ENCODE data around the gene SSBP2. TPM values are rescaled to one million over a fixed set of nuclear protein-coding genes. Genes with fewer than 3 reads are reported as not detected.
"Not testable (repeated sequence)": the region's sequence is repeated elsewhere in the genome, so short reads cannot be mapped to it uniquely, and the experiment has no call there.

The SSBP2 gene
- total RNA-seq, 2 experiments from 2014 or later, result 28.1 to 30.3 TPM

DNA sequence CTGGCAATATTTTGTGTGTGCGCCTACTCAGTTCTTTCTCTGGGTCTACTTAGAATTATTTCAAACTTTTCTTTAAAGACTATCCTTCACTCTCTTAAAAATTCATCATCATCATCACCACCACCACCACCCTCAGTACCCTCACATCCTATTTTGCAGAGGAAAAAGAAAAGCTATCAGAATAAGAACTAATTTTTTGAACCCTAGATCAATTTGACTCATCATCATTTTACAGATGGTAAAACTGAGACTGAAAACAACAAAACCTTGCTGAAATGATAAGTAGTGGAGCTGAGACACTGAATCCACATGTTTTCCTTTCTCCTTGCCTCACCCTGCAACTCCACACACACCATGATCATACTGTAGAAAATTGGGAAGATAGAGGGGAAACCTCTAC, 119.3 kb downstream of the SSBP2 start:
- H3K27me3 Mint-ChIP-seq, result no peaks in the 10 kb centered on the region
- H3K9me3 Mint-ChIP-seq, result peaks cover 3% of the 10 kb centered on the region
- DNase-seq, result no peak
- H3K4me3 Mint-ChIP-seq, result no peak overlapping the region
- peaks cover 8% of the 10 kb centered on the region for H3K4me1 Mint-ChIP-seq
- POLR2A ChIA-PET, result interaction anchor here (1.7 to 2.6 kb wide), 2 partner anchors 119 to 220 kb away, joined by 5 to 10 read pairs; partner anchors contain the start of gene SSBP2
- no peak overlapping the region for H3K27ac Mint-ChIP-seq
- peaks cover 14% of the 10 kb centered on the region for H3K36me3 Mint-ChIP-seq (ENCODE audit: low read depth)
- CTCF ChIA-PET, result no interaction called here

DNA sequence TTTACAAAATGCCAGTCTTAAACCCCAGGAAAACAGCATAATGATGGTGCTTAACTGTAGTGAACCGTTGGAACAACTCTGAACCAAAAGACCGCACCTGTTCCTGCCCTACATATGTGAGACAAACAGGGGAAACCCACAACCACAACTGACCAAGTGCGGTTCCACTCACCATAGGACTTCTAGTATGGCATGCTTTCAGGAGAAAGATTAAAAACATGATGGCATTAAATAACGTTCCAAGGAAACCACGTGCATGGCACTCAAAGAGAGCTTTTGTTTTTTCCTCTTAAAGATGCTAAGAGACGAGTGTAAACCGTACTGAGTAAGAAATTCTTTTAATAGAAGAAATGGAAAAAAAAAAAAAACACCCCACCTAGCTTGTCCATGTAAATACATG, 119.8 kb downstream of the SSBP2 start:
- Mint-ChIP-seq H3K9me3 (peaks cover 3% of the 10 kb centered on the region), H3K4me1 (peaks cover 8% of the 10 kb centered on the region), H3K36me3 (ENCODE audit: low read depth) (peaks cover 14% of the 10 kb centered on the region), H3K27ac (no peak overlapping the region), H3K27me3 (no peaks in the 10 kb centered on the region), H3K4me3 (peak overlapping the region; percentile 28)
- ChIA-PET CTCF (interaction anchor here (1.0 kb wide), 1 partner anchor 120 kb away, joined by 3 read pairs; the partner anchor contains the start of gene SSBP2), POLR2A (interaction anchor here (1.7 to 2.6 kb wide), 2 partner anchors 119 to 221 kb away, joined by 5 to 10 read pairs; partner anchors contain the start of gene SSBP2)
- DNase-seq, result peak; percentile 70

DNA sequence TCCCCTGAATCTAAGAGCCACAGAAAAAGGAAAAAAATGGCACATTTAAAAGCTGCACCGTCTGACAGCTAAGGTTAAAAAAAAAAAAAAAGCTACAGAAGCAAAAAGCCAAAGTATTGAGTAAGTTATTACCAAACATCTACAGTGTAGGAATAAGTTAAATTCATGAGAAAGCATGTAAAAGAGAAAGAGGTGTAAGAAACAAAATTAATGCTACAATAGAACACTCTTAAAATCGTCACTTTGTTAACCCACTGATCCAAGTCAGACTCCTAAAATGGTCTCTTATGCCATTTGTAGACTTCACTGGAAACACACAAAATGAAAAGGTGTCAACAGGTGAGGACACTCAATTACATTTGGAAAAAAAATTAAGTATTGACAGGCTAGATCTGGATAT, 120.2 kb downstream of the SSBP2 start:
- H3K27me3 Mint-ChIP-seq, result no peaks in the 10 kb centered on the region
- peak overlapping the region; percentile 56 for H3K27ac Mint-ChIP-seq
- H3K9me3 Mint-ChIP-seq, result peaks cover 3% of the 10 kb centered on the region
- H3K4me3 Mint-ChIP-seq, result peak overlapping the region; percentile 12
- H3K36me3 Mint-ChIP-seq (ENCODE audit: low read depth), result peaks cover 14% of the 10 kb centered on the region
- no peak for DNase-seq
- POLR2A ChIA-PET, result interaction anchor here (1.7 to 2.6 kb wide), 2 partner anchors 120 to 221 kb away, joined by 5 to 10 read pairs; partner anchors contain the start of gene SSBP2
- peaks cover 8% of the 10 kb centered on the region for H3K4me1 Mint-ChIP-seq
- CTCF ChIA-PET, result interaction anchor here (1.0 kb wide), 1 partner anchor 120 kb away, joined by 3 read pairs; the partner anchor contains the start of gene SSBP2

DNA sequence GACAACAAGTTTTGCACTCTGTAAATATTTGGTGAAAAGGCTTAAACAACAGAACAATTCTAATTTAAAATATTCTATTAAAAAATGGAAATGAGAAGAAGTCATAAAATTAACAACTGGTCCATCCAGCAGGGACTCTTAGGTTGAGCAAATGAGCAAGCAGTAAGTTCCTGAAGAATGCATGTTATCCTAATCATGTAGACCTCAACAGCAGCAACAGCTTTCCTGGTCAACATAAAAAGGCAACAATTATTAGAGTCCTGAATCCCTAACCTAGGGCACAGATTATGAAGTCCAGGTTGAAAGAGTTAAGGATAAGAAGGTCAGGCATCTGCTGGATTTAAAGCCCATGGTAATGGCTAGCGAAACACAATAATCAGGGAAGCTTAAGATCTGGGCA, 120.9 kb downstream of the SSBP2 start:
- Mint-ChIP-seq H3K9me3 (peaks cover 3% of the 10 kb centered on the region), H3K36me3 (ENCODE audit: low read depth) (peaks cover 14% of the 10 kb centered on the region), H3K27me3 (no peaks in the 10 kb centered on the region), H3K27ac (no peak overlapping the region), H3K4me1 (peaks cover 8% of the 10 kb centered on the region), H3K4me3 (no peak overlapping the region)
- DNase-seq, result no peak
- CTCF ChIA-PET, result interaction anchor here (1.0 kb wide), 1 partner anchor 121 kb away, joined by 3 read pairs; the partner anchor contains the start of gene SSBP2
- POLR2A ChIA-PET, result interaction anchor here (2.6 kb wide), 1 partner anchor 120 kb away, joined by 10 read pairs; the partner anchor contains the start of gene SSBP2

DNA sequence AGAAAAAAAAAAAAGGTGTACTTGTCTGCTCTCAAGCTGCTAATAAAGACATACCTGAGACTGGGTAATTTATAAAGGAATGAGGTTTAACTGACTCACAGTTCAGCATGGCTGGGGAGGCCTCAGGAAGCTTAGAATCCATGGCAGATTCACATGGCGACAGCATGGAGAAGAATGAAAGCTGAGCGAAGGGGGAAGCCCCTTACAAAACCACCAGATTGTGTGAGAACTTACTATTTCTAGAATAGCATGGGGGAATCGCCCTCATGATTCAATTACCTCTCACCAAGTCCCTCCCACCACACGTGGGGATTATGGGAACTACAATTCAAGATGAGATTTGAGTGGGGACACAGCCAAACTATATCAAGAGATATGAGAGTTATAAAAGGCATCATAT, 122.8 kb downstream of the SSBP2 start:
- CTCF ChIA-PET, POLR2A ChIA-PET: not testable (repeated sequence)
- peaks cover 14% of the 10 kb centered on the region for H3K36me3 Mint-ChIP-seq (ENCODE audit: low read depth)

DNA sequence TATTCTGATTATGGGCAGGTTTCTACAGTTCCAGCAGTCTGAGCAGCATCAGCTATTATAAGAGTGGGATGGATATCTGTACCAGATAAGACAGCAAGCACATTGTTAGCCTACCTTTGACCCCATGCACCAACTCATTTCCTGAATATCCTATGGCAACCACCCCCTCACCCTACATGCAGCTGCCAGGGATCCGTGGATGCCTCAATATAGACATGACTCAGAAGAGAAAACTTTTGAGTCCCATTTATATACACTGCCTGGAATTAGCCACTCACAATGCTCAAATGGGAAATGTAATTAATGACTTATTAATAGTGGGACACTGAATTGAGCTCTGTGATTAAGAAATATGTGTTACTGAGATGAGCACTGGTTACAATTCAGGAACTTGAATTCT, 124.4 kb downstream of the SSBP2 start:
- DNase-seq, result no peak
- peaks cover 14% of the 10 kb centered on the region for H3K36me3 Mint-ChIP-seq (ENCODE audit: low read depth)
- CTCF ChIA-PET, result no interaction called here
- POLR2A ChIA-PET, result no interaction called here
- H3K27ac Mint-ChIP-seq, result no peak overlapping the region
- peaks cover 8% of the 10 kb centered on the region for H3K4me1 Mint-ChIP-seq
- no peak overlapping the region for H3K4me3 Mint-ChIP-seq
- no peaks in the 10 kb centered on the region for H3K27me3 Mint-ChIP-seq
- H3K9me3 Mint-ChIP-seq, result peaks cover 3% of the 10 kb centered on the region

More for the DNA sequence above, 122.8 kb downstream of the SSBP2 start:
- H3K27ac Mint-ChIP-seq, DNase-seq, H3K27me3 Mint-ChIP-seq, H3K9me3 Mint-ChIP-seq, H3K4me3 Mint-ChIP-seq, H3K4me1 Mint-ChIP-seq: not testable (repeated sequence)

DNA sequence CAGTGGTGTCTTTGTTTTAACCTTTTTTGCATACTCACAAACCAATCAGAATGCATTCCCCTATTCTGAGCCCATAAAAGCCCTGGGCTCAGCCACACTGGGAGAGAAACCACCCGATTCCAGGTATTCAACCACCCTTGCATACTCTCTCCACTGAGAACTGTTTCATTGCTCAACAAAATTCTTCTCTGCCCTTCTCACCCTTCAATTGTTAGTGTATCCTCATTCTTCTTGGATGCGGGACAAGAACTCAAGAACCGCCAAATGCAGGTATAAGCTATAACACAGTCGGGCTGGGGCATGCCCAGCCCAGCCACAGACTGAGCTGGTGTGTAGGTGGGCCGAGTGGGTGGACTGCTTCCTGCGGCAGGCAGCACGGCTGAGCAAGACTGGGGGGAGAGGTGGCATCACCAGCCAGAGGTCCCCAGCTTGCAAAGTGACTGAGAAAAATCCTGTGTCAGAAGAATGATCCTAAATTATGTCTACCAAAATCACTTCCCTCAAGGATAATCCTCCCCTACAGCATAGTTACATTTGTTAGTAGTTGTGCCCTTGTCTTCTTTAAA, 141.0 kb downstream of the SSBP2 start:
- no peak overlapping the region for H3K27ac Mint-ChIP-seq
- H3K4me3 Mint-ChIP-seq, result no peak overlapping the region
- ChIA-PET POLR2A (no interaction called here), CTCF (no interaction called here)
- H3K4me1 Mint-ChIP-seq, result no peaks in the 10 kb centered on the region
- DNase-seq, result no peak
- peaks cover 28% of the 10 kb centered on the region for H3K36me3 Mint-ChIP-seq (ENCODE audit: low read depth)
- no peaks in the 10 kb centered on the region for H3K27me3 Mint-ChIP-seq
- H3K9me3 Mint-ChIP-seq, result peaks cover 21% of the 10 kb centered on the region

DNA sequence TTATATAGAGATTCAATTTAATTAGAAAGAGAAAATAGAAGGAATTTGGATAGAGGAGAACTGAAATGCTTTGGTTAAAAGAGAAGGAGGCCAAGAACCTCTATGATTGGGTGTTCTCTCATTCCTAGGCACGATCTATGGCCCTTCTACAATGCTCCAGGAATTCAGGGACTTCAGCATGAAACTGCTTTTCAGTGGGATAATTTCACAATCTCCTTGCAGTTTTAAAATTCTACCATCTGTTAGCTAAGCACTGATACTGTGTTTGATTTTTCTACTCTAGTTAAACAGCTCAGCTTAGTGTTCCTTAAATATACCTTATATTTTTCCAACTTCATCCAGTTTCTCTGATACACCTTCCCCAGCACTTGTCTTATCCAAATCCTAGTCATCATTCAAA, 141.9 kb downstream of the SSBP2 start:
- Mint-ChIP-seq H3K27ac (no peak overlapping the region), H3K36me3 (ENCODE audit: low read depth) (peaks cover 22% of the 10 kb centered on the region), H3K9me3 (peaks cover 18% of the 10 kb centered on the region), H3K4me3 (no peak overlapping the region), H3K27me3 (no peaks in the 10 kb centered on the region), H3K4me1 (no peaks in the 10 kb centered on the region)
- CTCF ChIA-PET, result no interaction called here
- DNase-seq, result no peak
- POLR2A ChIA-PET, result no interaction called here

DNA sequence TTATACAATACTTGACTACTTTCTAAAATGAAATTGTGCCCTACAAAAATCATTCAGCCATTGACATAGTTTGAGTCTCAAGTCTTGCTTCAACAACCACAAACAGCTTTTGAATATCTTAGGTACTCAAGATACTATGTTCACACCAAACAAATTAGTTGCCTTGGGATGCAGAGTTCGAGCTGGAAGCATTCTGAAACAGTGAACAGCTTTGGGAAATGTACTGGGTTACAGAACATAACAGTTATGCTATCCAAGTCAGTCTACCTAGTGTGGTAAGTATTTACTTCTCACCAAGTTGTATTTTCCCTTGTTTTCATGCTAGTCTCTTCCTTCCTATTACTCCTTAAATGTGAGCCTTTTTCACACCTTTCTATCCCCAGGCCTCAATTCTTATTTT, 143.2 kb downstream of the SSBP2 start:
- Mint-ChIP-seq H3K4me3 (no peak overlapping the region), H3K27ac (no peak overlapping the region), H3K4me1 (no peaks in the 10 kb centered on the region), H3K36me3 (ENCODE audit: low read depth) (peaks cover 15% of the 10 kb centered on the region), H3K27me3 (no peaks in the 10 kb centered on the region), H3K9me3 (peaks cover 15% of the 10 kb centered on the region)
- ChIA-PET CTCF (no interaction called here), POLR2A (interaction anchor here (1.1 kb wide), 1 partner anchor 244 kb away, joined by 4 read pairs; no protein-coding TSS in a partner anchor)
- DNase-seq, result no peak

DNA sequence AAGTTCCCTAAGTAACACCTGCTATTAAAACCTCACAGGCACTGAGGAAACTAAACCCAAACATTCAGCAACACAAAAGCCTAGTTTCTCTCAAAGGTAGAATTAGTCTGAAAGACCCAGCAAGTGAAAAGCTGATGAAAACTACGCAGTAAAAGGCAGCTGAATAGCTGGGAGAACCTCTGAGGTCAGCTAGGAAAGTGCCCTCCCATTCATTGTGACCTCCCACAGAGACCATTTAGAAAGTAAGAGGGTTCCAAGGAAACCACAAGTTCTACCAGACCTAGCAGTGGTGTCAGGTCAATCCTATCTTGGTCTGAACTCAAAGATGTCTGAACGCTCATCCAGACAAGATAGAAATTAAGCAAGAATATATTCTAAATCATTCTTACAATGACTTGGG, 144.7 kb downstream of the SSBP2 start:
- Mint-ChIP-seq H3K9me3 (peaks cover 15% of the 10 kb centered on the region), H3K27me3 (no peaks in the 10 kb centered on the region), H3K27ac (no peak overlapping the region), H3K4me3 (no peak overlapping the region), H3K36me3 (ENCODE audit: low read depth) (peaks cover 18% of the 10 kb centered on the region), H3K4me1 (no peaks in the 10 kb centered on the region)
- POLR2A ChIA-PET, result no interaction called here
- no peak for DNase-seq
- CTCF ChIA-PET, result no interaction called here

DNA sequence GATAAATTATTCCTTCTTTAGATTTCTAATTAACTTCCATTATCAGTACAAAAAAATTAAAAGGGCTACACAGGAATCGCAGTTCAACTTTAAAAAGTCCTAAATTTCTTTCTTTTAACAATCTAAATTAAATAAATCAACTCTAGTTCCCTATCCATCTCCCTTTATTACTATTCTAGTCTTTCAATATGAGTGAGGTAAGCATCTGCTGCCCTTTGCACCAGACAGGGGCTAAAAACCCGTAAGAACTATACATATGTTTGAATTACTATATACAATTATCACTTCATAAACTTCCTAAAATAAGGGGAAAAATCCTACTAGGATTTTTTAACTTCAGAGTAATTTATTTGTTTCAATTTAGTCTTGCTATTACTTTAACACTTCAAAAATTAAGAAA, 145.6 kb downstream of the SSBP2 start:
- H3K27me3 Mint-ChIP-seq, result no peaks in the 10 kb centered on the region
- H3K4me3 Mint-ChIP-seq, result no peak overlapping the region

DNA sequence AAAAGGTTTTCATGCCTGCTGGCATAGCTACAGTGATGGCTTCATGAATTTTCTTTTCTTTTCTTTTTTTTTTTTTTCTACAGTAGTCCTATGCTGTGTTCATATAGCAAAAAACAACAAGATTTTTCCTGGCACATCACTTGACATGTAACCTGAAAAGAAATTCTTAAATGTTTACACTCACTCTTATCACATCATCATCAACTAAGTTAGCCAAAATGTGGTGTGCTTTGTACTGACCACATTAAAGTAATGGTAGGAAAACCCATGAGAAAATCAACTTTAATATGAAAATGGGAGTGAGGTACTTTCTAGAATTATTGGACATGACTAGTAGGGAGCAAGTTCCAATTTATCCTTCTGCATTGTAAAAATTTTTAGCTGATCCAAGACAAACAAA, 146.7 kb downstream of the SSBP2 start:
- no peak overlapping the region for H3K4me3 Mint-ChIP-seq
- no peaks in the 10 kb centered on the region for H3K4me1 Mint-ChIP-seq

More for the DNA sequence above, 145.6 kb downstream of the SSBP2 start:
- H3K36me3 Mint-ChIP-seq (ENCODE audit: low read depth), result peaks cover 16% of the 10 kb centered on the region
- no peak overlapping the region for H3K27ac Mint-ChIP-seq
- DNase-seq, result no peak
- ChIA-PET CTCF (no interaction called here), POLR2A (no interaction called here)
- no peaks in the 10 kb centered on the region for H3K4me1 Mint-ChIP-seq
- peaks cover 13% of the 10 kb centered on the region for H3K9me3 Mint-ChIP-seq

DNA sequence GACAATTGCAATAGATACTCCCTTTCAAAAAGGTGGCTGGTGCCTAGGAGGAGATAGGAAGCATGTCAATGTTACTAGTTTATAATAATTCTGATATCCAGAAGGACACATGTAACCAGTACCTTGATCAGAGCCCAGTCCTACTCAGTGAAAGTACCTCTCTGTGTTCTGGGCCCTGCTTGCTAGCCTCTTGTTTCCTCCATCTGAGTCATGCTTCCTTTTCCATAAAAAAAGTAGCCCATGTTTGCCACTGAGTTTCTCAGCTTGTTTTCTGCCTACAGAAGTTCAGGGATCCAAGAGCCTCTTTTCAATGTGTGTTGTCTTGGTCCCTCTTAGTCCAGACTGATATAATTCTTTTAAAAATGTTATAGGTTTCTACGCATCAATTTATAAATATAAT, 149.0 kb downstream of the SSBP2 start:
- no peaks in the 10 kb centered on the region for H3K27me3 Mint-ChIP-seq

More for the DNA sequence above, 146.7 kb downstream of the SSBP2 start:
- ChIA-PET POLR2A (no interaction called here), CTCF (no interaction called here)
- Mint-ChIP-seq H3K27me3 (no peaks in the 10 kb centered on the region), H3K9me3 (peaks cover 4% of the 10 kb centered on the region), H3K27ac (no peak overlapping the region), H3K36me3 (ENCODE audit: low read depth) (peaks cover 6% of the 10 kb centered on the region)
- no peak for DNase-seq

DNA sequence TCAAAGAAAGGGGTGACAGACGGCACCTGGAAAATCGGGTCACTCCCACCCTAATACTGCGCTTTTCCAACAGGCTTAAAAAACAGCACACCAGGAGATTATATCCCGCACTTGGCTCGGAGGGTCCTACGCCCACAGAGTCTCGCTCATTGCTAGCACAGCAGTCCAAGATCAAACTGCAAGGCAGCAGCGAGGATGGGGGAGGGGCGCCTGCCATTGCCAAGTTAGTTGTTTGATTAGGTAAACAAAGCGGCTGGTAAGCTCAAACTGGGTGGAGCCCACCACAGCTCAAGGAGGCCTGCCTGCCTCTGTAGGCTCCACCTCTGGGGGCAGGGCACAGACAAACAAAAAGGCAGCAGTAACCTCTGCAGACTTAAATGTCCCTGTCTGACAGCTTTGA, 158.8 kb downstream of the SSBP2 start:
- H3K4me1 Mint-ChIP-seq, H3K4me3 Mint-ChIP-seq, POLR2A ChIA-PET, H3K27ac Mint-ChIP-seq, CTCF ChIA-PET, DNase-seq, H3K27me3 Mint-ChIP-seq: not testable (repeated sequence)
- Mint-ChIP-seq H3K9me3 (peaks cover 14% of the 10 kb centered on the region), H3K36me3 (ENCODE audit: low read depth) (peaks cover 17% of the 10 kb centered on the region)

More for the DNA sequence above, 149.0 kb downstream of the SSBP2 start:
- ChIA-PET POLR2A (no interaction called here), CTCF (no interaction called here)
- Mint-ChIP-seq H3K36me3 (ENCODE audit: low read depth) (peaks cover 13% of the 10 kb centered on the region), H3K4me1 (no peaks in the 10 kb centered on the region), H3K4me3 (no peak overlapping the region), H3K9me3 (peaks cover 8% of the 10 kb centered on the region), H3K27ac (no peak overlapping the region)
- DNase-seq, result no peak

Measured in activated CD4-positive, alpha-beta memory T cell treated with anti-CD3 and anti-CD28 coated beads, Interleukin-2, amount 10 ng/mL, durations not matched to agents 7 days and 5 days (primary cell).